OCI-LY7 (cell line): ENCODE measurements around the gene UBXN11. TPM values are rescaled to one million over a fixed set of nuclear protein-coding genes. Genes with fewer than 3 reads are reported as not detected.

Experiments used
- BruUV-seq: library from RNA; stranded (reverse); fragments of 400-500 nt; replicated peaks from 2 replicates; lab custom pipeline; 2021; lab: Mats Ljungman, UMichigan
- CTCF ChIA-PET: fragments of 300-600 bp; sonication (Branson Sonifier 250); formaldehyde crosslinking; loops from one replicate; lab custom pipeline; 2022; ENCODE audit warnings: antibody characterized with exemption; ENCODE audit not compliant: unreplicated experiment; lab: Charles Lee
- POLR2A ChIA-PET: fragments of 300-600 bp; sonication (Branson Sonifier 250); formaldehyde crosslinking; loops from one replicate; lab custom pipeline; 2022; ENCODE audit warnings: antibody characterized with exemption; lab: Charles Lee
- DNase-seq: peaks from one replicate; pipeline ENCODE4 v3.0.0-alpha.2; 2015; ENCODE audit warnings: low spot score
- H2AFZ ChIP-seq: fragments of 200-600 bp; sonication (generic), shearing (Covaris generic); 2 replicates; pipeline ENCODE4 v1.6.1; 2014; ENCODE audit warnings: mild to moderate bottlenecking, antibody characterized with exemption, low read length, moderate library complexity
- H3K27ac ChIP-seq: fragments of 200-600 bp; sonication (generic); 2 replicates; pipeline ENCODE4 v1.5.1; 2014; ENCODE audit warnings: mixed run types, low read depth, mild to moderate bottlenecking, moderate library complexity, low read length, inconsistent platforms; ENCODE audit not compliant: poor library complexity, severe bottlenecking
- H3K36me3 ChIP-seq: fragments of 200-600 bp; sonication (generic); 2 replicates; pipeline ENCODE4 v1.6.1; 2014; ENCODE audit warnings: mild to moderate bottlenecking, antibody characterized with exemption, low read length, moderate library complexity, mixed read lengths; ENCODE audit not compliant: insufficient read depth
- H3K4me1 ChIP-seq: fragments of 200-600 bp; sonication (generic); 2 replicates; pipeline ENCODE4 v1.5.1; 2014; ENCODE audit warnings: mild to moderate bottlenecking, low read length; ENCODE audit not compliant: insufficient read depth, poor library complexity, severe bottlenecking
- H3K4me2 ChIP-seq: fragments of 200-600 bp; sonication (generic); 2 replicates; pipeline ENCODE4 v1.6.1; 2014; ENCODE audit warnings: mild to moderate bottlenecking, low read length
- H3K4me3 ChIP-seq: fragments of 200-600 bp; sonication (generic); 2 replicates; pipeline ENCODE4 v1.5.1; 2014; ENCODE audit warnings: mild to moderate bottlenecking, low read depth, low read length; ENCODE audit not compliant: poor library complexity, severe bottlenecking
- H3K79me2 ChIP-seq: fragments of 200-600 bp; sonication (generic); 2 replicates; pipeline ENCODE4 v1.6.1; 2016; ENCODE audit warnings: low read depth, mild to moderate bottlenecking, low read length, moderate library complexity, mixed read lengths; ENCODE audit not compliant: insufficient read depth
- H3K9me2 ChIP-seq: fragments of 200-600 bp; sonication (generic); 2 replicates; pipeline ENCODE4 v1.6.1; 2016; ENCODE audit warnings: mild to moderate bottlenecking, low read length, mixed read lengths; ENCODE audit not compliant: insufficient read depth
- H3K9me3 ChIP-seq: fragments of 200-600 bp; sonication (generic); 2 replicates; pipeline ENCODE4 v1.6.1; 2014; ENCODE audit warnings: mild to moderate bottlenecking, mixed run types, low read length, mixed read lengths
- H4K20me1 ChIP-seq: fragments of 200-600 bp; sonication (generic); 2 replicates; pipeline ENCODE4 v1.6.1; 2014; ENCODE audit warnings: mild to moderate bottlenecking, antibody characterized with exemption, low read length, moderate library complexity, mixed read lengths; ENCODE audit not compliant: insufficient read depth
- CTCF ChIP-seq: fragments of 200-600 bp; sonication (generic); conservative IDR thresholded peaks from 2 replicates; pipeline ENCODE4 v1.5.1; 2014; ENCODE audit warnings: mild to moderate bottlenecking, antibody characterized with exemption, low read length, moderate library complexity, mixed read lengths
- EZH2phosphoT487 ChIP-seq: fragments of 200-600 bp; sonication (generic); IDR thresholded peaks from 2 replicates; pipeline ENCODE4 v1.6.1; 2018; ENCODE audit warnings: low read depth, borderline replicate concordance, mild to moderate bottlenecking, mixed run types, antibody characterized with exemption, low read length, moderate library complexity, mixed read lengths
- intact Hi-C: fragments of 100-400 bp; cut with micrococcal nuclease; formaldehyde crosslinking; loops from one replicate; pipeline ENCODE4 v1.10.0; 2022; ENCODE audit not compliant: unreplicated experiment
- total RNA-seq, 2 experiments: library from RNA; depleted of rRNA in 1 of 2; stranded (reverse); fragments of >200 nt in 1 of 2; shearing (Covaris generic) in 1 of 2; gene quantifications; 2 replicates each; pipeline ENCODE4 v1.2.3, GENCODE V29; 2014 to 2022

The UBXN11 gene
- total RNA-seq, 2 experiments from 2014 or later, result 75.8 to 111 TPM

GRCh38 chr1:26237230-26237966 is 69.0 kb downstream of the UBXN11 start:
- CTCF ChIA-PET, result no interaction called here
- Histone ChIP-seq H3K9me3 (peaks cover 11% of the 10 kb centered on the region; the same call in 1 of the 2 replicates), H2AFZ (no peak overlapping the region), H4K20me1 (no peaks in the 10 kb centered on the region), H3K9me2 (no peaks in the 10 kb centered on the region), H3K4me3 (peak overlapping the region; percentile 86), H3K4me2 (peak overlapping the region; percentile 82), H3K79me2 (peaks cover 70% of the 10 kb centered on the region), H3K4me1 (peaks cover 34% of the 10 kb centered on the region), H3K27ac (no peak overlapping the region), H3K36me3 (peaks cover 66% of the 10 kb centered on the region)
- intact Hi-C loops, result no loop called here
- TF ChIP-seq EZH2phosphoT487 (no peak), CTCF (no peak)
- no peak for DNase-seq
- POLR2A ChIA-PET, result interaction anchor here (1.1 to 2.0 kb wide), 2 partner anchors 9 to 12 kb away, joined by 3 to 6 read pairs; no protein-coding TSS in a partner anchor
- no TSS peak for BruUV-seq

DNA sequence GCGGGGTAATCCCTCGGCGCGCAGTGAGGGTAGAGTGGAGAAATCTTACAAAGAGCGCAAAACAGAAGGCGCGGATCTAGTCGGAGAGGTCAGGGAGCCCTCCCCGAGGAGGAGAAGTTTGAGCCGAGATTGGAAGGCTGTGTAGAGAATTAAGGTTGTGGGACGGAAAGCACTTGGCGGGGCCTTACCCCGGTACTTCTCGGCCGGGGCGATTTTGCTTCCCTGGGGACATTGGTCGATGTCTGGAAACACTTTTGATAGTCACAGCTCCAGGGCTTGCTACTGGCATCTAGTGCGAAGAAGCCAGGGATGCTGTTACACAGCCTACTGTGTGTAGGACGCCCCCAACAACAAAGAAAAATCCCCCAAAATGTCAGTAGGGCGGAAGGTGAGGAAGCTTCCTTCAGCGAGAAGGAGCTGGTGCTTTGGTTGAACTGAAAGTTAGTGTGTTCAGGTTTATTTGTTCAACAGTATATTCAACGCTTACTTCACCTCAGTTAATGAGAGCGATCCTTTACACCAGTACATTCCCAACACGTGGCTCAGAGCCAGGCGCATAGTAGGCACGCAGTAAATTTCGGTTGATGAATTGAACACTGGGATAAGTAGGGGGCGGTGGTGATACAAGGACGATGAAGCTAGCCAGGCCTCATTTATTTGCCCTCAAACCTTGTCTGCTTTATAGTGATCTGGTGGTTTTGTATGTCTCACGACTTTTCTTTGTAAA is 71.6 kb downstream of the UBXN11 start:
- H3K4me2 ChIP-seq, result peak overlapping the region; percentile 82
- no TSS peak for BruUV-seq
- H3K79me2 ChIP-seq, result peaks cover 55% of the 10 kb centered on the region
- peaks cover 34% of the 10 kb centered on the region for H3K4me1 ChIP-seq
- no peaks in the 10 kb centered on the region for H3K9me2 ChIP-seq
- peak overlapping the region; percentile 20; the same call in 1 of the 2 replicates for H2AFZ ChIP-seq
- H3K27ac ChIP-seq, result peak overlapping the region; percentile 67
- DNase-seq, result peak; percentile 31
- H4K20me1 ChIP-seq, result no peaks in the 10 kb centered on the region
- TF ChIP-seq CTCF, result peak; percentile 60
- TF ChIP-seq EZH2phosphoT487, result no peak
- intact Hi-C loops, result loop anchor here (1.0 to 2.0 kb wide), 2 partner anchors 66 to 124 kb away; partner anchors contain the start of genes PDIK1L and ZNF593
- peaks cover 11% of the 10 kb centered on the region; the same call in 1 of the 2 replicates for H3K9me3 ChIP-seq
- ChIA-PET CTCF (interaction anchor here (0.6 to 1.4 kb wide), 4 partner anchors 20 to 303 kb away, joined by 3 to 7 read pairs (median 3); no protein-coding TSS in a partner anchor), POLR2A (interaction anchor here (0.8 to 1.5 kb wide), 5 partner anchors 10 to 267 kb away, joined by 3 read pairs; partner anchors contain the start of gene DHDDS)
- peak overlapping the region; percentile 86 for H3K4me3 ChIP-seq
- H3K36me3 ChIP-seq, result peaks cover 40% of the 10 kb centered on the region
